WTC11 (cell line): Measurements from ENCODE around the gene RAB10. TPM values are rescaled to one million over a fixed set of nuclear protein-coding genes. Genes with fewer than 3 reads are reported as not detected.

ENCODE experiments used
- ATAC-seq: fragments of 200-7000 bp; cut with Tn5 transposase; 2 replicates; pipeline ENCODE4 v1.10.0; 2021; ENCODE audit warnings: mild to moderate bottlenecking, moderate library complexity
- CTCF ChIA-PET: fragments of 300-600 bp; sonication (Branson Sonifier 250); formaldehyde crosslinking; loops from one replicate; lab custom pipeline; 2021; ENCODE audit warnings: antibody characterized with exemption; lab: Charles Lee
- POLR2A ChIA-PET: fragments of 350-600 bp; sonication (Branson Sonifier 250); formaldehyde crosslinking; loops from one replicate; lab custom pipeline; 2021; ENCODE audit warnings: antibody characterized with exemption; lab: Charles Lee
- DNase-seq: peaks from one replicate; pipeline ENCODE4 v3.0.0; 2021; ENCODE audit warnings: low spot score
- H3K27ac Mint-ChIP-seq: 2 replicates; pipeline ENCODE4 v1.8.0; 2021; ENCODE audit warnings: mixed read lengths
- H3K27me3 Mint-ChIP-seq: 2 replicates; pipeline ENCODE4 v1.8.0; 2021; ENCODE audit warnings: low read depth, mild to moderate bottlenecking, moderate library complexity, mixed read lengths
- H3K36me3 Mint-ChIP-seq: 2 replicates; pipeline ENCODE4 v1.8.0; 2021; ENCODE audit warnings: mixed read lengths
- H3K4me1 Mint-ChIP-seq: 2 replicates; pipeline ENCODE4 v1.8.0; 2022; ENCODE audit warnings: mixed read lengths
- H3K4me3 Mint-ChIP-seq: 2 replicates; pipeline ENCODE4 v1.8.0; 2021; ENCODE audit warnings: mild to moderate bottlenecking, moderate library complexity, mixed read lengths
- H3K9me3 Mint-ChIP-seq: 2 replicates; pipeline ENCODE4 v1.8.0; 2021; ENCODE audit warnings: mixed read lengths
- CREB1 ChIP-seq: sonication (generic); formaldehyde crosslinking; IDR thresholded peaks from 2 replicates; pipeline ENCODE4 v1.8.0; 2023; ENCODE audit warnings: mild to moderate bottlenecking, missing genetic modification reagents
- CREM ChIP-seq: sonication (generic); formaldehyde crosslinking; IDR thresholded peaks from 2 replicates; pipeline ENCODE4 v1.8.1; 2022; ENCODE audit warnings: mild to moderate bottlenecking, missing genetic modification reagents, moderate library complexity
- E2F4 ChIP-seq: sonication (generic); formaldehyde crosslinking; IDR thresholded peaks from 2 replicates; pipeline ENCODE4 v1.8.1; 2022; ENCODE audit warnings: low read depth, mild to moderate bottlenecking, moderate library complexity, missing genetic modification reagents, borderline replicate concordance
- ETV6 ChIP-seq: sonication (generic); formaldehyde crosslinking; IDR thresholded peaks from 2 replicates; pipeline ENCODE4 v1.8.1; 2022; ENCODE audit warnings: mild to moderate bottlenecking, missing genetic modification reagents
- FOXK1 ChIP-seq: sonication (generic); formaldehyde crosslinking; IDR thresholded peaks from 2 replicates; pipeline ENCODE4 v1.8.0; 2022; ENCODE audit warnings: mild to moderate bottlenecking, moderate library complexity, missing genetic modification reagents
- IRF2 ChIP-seq: sonication (generic); formaldehyde crosslinking; IDR thresholded peaks from 2 replicates; pipeline ENCODE4 v1.8.0; 2022; ENCODE audit warnings: low read depth, missing genetic modification reagents, borderline replicate concordance
- JUN ChIP-seq: sonication (generic); formaldehyde crosslinking; IDR thresholded peaks from 2 replicates; pipeline ENCODE4 v1.8.0; 2023; ENCODE audit warnings: mild to moderate bottlenecking, missing genetic modification reagents
- PREB ChIP-seq: sonication (generic); formaldehyde crosslinking; IDR thresholded peaks from 2 replicates; pipeline ENCODE4 v1.8.1; 2022; ENCODE audit warnings: mild to moderate bottlenecking, missing genetic modification reagents, moderate library complexity, borderline replicate concordance
- SOX15 ChIP-seq: fragments of 250-450 bp; sonication (Bioruptor Pico); IDR thresholded peaks from 2 replicates; pipeline ENCODE4 v1.9.0; 2021; ENCODE audit warnings: mild to moderate bottlenecking
- STAT6 ChIP-seq: sonication (generic); formaldehyde crosslinking; conservative IDR thresholded peaks from 2 replicates; pipeline ENCODE4 v1.8.1; 2023; ENCODE audit warnings: mild to moderate bottlenecking, low read depth, missing genetic modification reagents, moderate library complexity
- USF1 ChIP-seq: sonication (generic); formaldehyde crosslinking; IDR thresholded peaks from 2 replicates; pipeline ENCODE4 v1.8.0; 2022; ENCODE audit warnings: mild to moderate bottlenecking, missing genetic modification reagents
- ZNF121 ChIP-seq: sonication (generic); formaldehyde crosslinking; IDR thresholded peaks from 2 replicates; pipeline ENCODE4 v1.8.0; 2023; ENCODE audit warnings: missing genetic modification reagents
- ZSCAN18 ChIP-seq: fragments of 250-450 bp; sonication (Bioruptor Pico); IDR thresholded peaks from 2 replicates; pipeline ENCODE4 v2.1.2; 2022; ENCODE audit warnings: mild to moderate bottlenecking, moderate library complexity
- total RNA-seq: library from RNA; stranded (reverse); gene quantifications from 3 replicates; pipeline ENCODE4 v1.2.3, GENCODE V29; 2021
- TF ChIP-seq, protein P1 (sequence below): fragments of 250-450 bp; sonication (Bioruptor Pico); IDR thresholded peaks from 2 replicates; pipeline ENCODE4 v1.8.0; 2021; ENCODE audit warnings: mild to moderate bottlenecking
- TF ChIP-seq, protein P2 (sequence below): sonication (generic); formaldehyde crosslinking; IDR thresholded peaks from 2 replicates; pipeline ENCODE4 v1.8.0; 2022; ENCODE audit warnings: mild to moderate bottlenecking, missing genetic modification reagents

The RAB10 gene
- total RNA-seq, 1 experiment from 2014 or later, result 127 TPM

DNA sequence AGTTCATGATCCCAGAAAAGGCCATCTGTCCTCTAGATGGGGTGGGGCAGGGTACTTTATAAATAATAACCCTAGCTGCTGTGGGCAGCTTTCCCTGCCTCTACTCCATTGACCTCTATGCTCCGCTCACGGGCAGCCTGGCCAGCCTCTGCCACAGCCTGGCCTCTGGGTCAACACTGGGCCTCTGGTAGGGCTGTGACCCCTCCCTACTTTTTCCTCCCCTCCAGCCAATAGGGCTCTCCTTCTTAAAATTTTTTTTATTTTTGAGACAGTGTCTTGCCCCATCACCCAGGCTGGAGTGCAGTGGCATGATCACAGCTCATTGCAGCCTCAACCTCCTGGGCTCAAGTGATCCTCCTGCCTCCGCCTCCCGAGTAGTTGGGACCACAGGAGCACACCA lies 134.9 kb downstream of the RAB10 start:
- no peak for ATAC-seq
- H3K36me3 Mint-ChIP-seq, result no peaks in the 10 kb centered on the region
- CTCF ChIA-PET, result no interaction called here
- TF ChIP-seq USF1 (CRISPR knock-in tag), result no peak
- TF ChIP-seq STAT6 (CRISPR knock-in tag), result no peak
- TF ChIP-seq, protein P1, sequence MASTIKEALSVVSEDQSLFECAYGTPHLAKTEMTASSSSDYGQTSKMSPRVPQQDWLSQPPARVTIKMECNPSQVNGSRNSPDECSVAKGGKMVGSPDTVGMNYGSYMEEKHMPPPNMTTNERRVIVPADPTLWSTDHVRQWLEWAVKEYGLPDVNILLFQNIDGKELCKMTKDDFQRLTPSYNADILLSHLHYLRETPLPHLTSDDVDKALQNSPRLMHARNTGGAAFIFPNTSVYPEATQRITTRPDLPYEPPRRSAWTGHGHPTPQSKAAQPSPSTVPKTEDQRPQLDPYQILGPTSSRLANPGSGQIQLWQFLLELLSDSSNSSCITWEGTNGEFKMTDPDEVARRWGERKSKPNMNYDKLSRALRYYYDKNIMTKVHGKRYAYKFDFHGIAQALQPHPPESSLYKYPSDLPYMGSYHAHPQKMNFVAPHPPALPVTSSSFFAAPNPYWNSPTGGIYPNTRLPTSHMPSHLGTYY (CRISPR knock-in tag), result no peak
- TF ChIP-seq, all 79 proteins: peak for 0
- DNase-seq, result no peak
- Mint-ChIP-seq H3K9me3 (no peaks in the 10 kb centered on the region), H3K27me3 (peaks cover 7% of the 10 kb centered on the region), H3K4me1 (no peaks in the 10 kb centered on the region), H3K27ac (no peak overlapping the region), H3K4me3 (no peak overlapping the region)
- POLR2A ChIA-PET, result no interaction called here

- peaks cover 8% of the 10 kb centered on the region for H3K27me3 Mint-ChIP-seq
- DNase-seq, result no peak
- H3K9me3 Mint-ChIP-seq, result no peaks in the 10 kb centered on the region
- POLR2A ChIA-PET, result no interaction called here
- H3K27ac Mint-ChIP-seq, result no peak overlapping the region
- TF ChIP-seq SOX15 (CRISPR knock-in tag), result no peak
- TF ChIP-seq, protein P2, sequence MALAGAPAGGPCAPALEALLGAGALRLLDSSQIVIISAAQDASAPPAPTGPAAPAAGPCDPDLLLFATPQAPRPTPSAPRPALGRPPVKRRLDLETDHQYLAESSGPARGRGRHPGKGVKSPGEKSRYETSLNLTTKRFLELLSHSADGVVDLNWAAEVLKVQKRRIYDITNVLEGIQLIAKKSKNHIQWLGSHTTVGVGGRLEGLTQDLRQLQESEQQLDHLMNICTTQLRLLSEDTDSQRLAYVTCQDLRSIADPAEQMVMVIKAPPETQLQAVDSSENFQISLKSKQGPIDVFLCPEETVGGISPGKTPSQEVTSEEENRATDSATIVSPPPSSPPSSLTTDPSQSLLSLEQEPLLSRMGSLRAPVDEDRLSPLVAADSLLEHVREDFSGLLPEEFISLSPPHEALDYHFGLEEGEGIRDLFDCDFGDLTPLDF (CRISPR knock-in tag), result no peak
- TF ChIP-seq PREB, result no peak
- no peak for TF ChIP-seq JUN (CRISPR knock-in tag)
- no peak for TF ChIP-seq E2F4 (CRISPR knock-in tag)
- TF ChIP-seq CREB1 (CRISPR knock-in tag), result no peak
- no peak for TF ChIP-seq ETV6 (CRISPR knock-in tag)
- TF ChIP-seq CREM, result no peak
- TF ChIP-seq IRF2, result no peak
- no peak for TF ChIP-seq ZSCAN18 (CRISPR knock-in tag)
- TF ChIP-seq FOXK1, result no peak
- no peak for TF ChIP-seq STAT6 (CRISPR knock-in tag)
- no peak for TF ChIP-seq ZNF121 (CRISPR knock-in tag)
- TF ChIP-seq, all 79 proteins: peak for 0
- Mint-ChIP-seq H3K36me3 (no peaks in the 10 kb centered on the region), H3K4me1 (peaks cover under 1% of the 10 kb centered on the region), H3K4me3 (no peak overlapping the region)
- CTCF ChIA-PET, result no interaction called here
- ATAC-seq, result no peak
Observed at GRCh38 chr2:26169226-26169625, 135.3 kb downstream of the RAB10 start.
